SH-SY5Y (cell line): Measurements from ENCODE around the gene FLYWCH1.

ENCODE experiments used
- GATA2 ChIP-seq: IDR thresholded peaks from 2 replicates; pipeline ENCODE4 v1.6.1; 2011; ENCODE audit warnings: mild to moderate bottlenecking, low read depth, low read length
- GATA3 ChIP-seq: IDR thresholded peaks from 2 replicates; pipeline ENCODE4 v1.6.1; 2011; ENCODE audit warnings: low read depth, mild to moderate bottlenecking, low read length, moderate library complexity

- TF ChIP-seq GATA2 = no peak
- no peak for TF ChIP-seq GATA3
These were observed 74.2 kb downstream of the FLYWCH1 start for GRCh38 chr16:2985893-2986355.
